Upper lobe of left lung (tissue), 6 donors: ENCODE results near the gene LPGAT1. TPM values are rescaled to one million over a fixed set of nuclear protein-coding genes. Genes with fewer than 3 reads are reported as not detected.
"Not testable (repeated sequence)": the region's sequence is repeated elsewhere in the genome, so short reads cannot be mapped to it uniquely, and the experiment has no call there.

Source experiments
- ATAC-seq, 2 donors: fragments of 200-7000 bp; cut with Tn5 transposase; one replicate each; pipeline ENCODE4 v1.9.1; 2022; ENCODE audit warnings: mild to moderate bottlenecking in 2 of 2, moderate library complexity in 2 of 2; ENCODE audit not compliant: low FRiP score in 2 of 2
- DNase-seq, 2 donors: peaks; one replicate each; pipeline ENCODE4 v3.0.0-alpha.2; 2019 to 2020
- H3K27ac ChIP-seq, 4 donors: fragments of 200-600 bp; sonication (generic); one replicate each; pipeline ENCODE4 v1.5.1; 2016 to 2019
- H3K27me3 ChIP-seq, 4 donors: fragments of 200-600 bp; sonication (generic); one replicate each; pipeline ENCODE4 v1.5.1; 2017 to 2019
- H3K36me3 ChIP-seq, 4 donors: fragments of 200-600 bp; sonication (generic); one replicate each; pipeline ENCODE4 v1.5.1; 2016 to 2019
- H3K4me1 ChIP-seq, 4 donors: fragments of 200-600 bp; sonication (generic); one replicate each; pipeline ENCODE4 v1.5.1; 2018 to 2019
- H3K4me3 ChIP-seq, 4 donors: fragments of 200-600 bp; sonication (generic); one replicate each; pipeline ENCODE4 v1.5.1; 2017 to 2019; ENCODE audit warnings: mild to moderate bottlenecking in 2 of 4, moderate library complexity in 1 of 4
- H3K9me3 ChIP-seq, 4 donors: fragments of 200-600 bp; sonication (generic); one replicate each; pipeline ENCODE4 v1.5.1; 2018 to 2019
- CTCF ChIP-seq, 6 experiments: fragments of 450-650 bp in 4 of 6; fragments of 200-600 bp in 2 of 6; sonication (generic) in 2 of 6; IDR thresholded peaks; one replicate each; pipeline ENCODE4 v1.5.1; 2016 to 2019; ENCODE audit warnings: antibody characterized with exemption in 6 of 6
- EP300 ChIP-seq, 4 donors: sonication (generic); formaldehyde crosslinking; IDR thresholded peaks; one replicate each; pipeline ENCODE4 v1.5.1; 2017; ENCODE audit warnings: antibody characterized with exemption in 4 of 4, control low read depth in 2 of 4
- POLR2A ChIP-seq, 4 donors: fragments of 450-650 bp; IDR thresholded peaks; one replicate each; pipeline ENCODE4 v1.5.1; 2016 to 2017; ENCODE audit warnings: antibody characterized with exemption in 4 of 4, mild to moderate bottlenecking in 2 of 4
- POLR2AphosphoS5 ChIP-seq, 2 donors: sonication (generic); formaldehyde crosslinking; IDR thresholded peaks; one replicate each; pipeline ENCODE4 v1.5.1; 2017; ENCODE audit warnings: antibody characterized with exemption in 2 of 2
- WGBS, 2 donors: methylation state at CpG; one replicate each; pipeline ENCODE4 v1.1.5; 2017 to 2018; 5-methylcytosine and 5-hydroxymethylcytosine counted together
- small RNA-seq, 4 donors: library from RNA; depleted of rRNA; stranded (forward); fragments of <200 nt; gene quantifications; one replicate each; pipeline ENCODE3, GENCODE V24; 2016
- total RNA-seq, 6 donors: library from RNA; depleted of rRNA in 4 of 6; stranded (reverse); fragments of >200 nt in 4 of 6; gene quantifications; one replicate each; pipeline versions ENCODE4 v1.1.0 to v1.2.1, GENCODE V29; 2016 to 2021
- donor health status: DM: no; HTN: no; CAD: no; lungs with moderate emphysema.
- donor health status: DM: no; HTN: yes; CAD: no; lungs with severe emphysema.

Gene LPGAT1
- total RNA-seq, 6 donors from 2014 or later, result 21.0 to 47.8 (median 33.1) TPM

DNA sequence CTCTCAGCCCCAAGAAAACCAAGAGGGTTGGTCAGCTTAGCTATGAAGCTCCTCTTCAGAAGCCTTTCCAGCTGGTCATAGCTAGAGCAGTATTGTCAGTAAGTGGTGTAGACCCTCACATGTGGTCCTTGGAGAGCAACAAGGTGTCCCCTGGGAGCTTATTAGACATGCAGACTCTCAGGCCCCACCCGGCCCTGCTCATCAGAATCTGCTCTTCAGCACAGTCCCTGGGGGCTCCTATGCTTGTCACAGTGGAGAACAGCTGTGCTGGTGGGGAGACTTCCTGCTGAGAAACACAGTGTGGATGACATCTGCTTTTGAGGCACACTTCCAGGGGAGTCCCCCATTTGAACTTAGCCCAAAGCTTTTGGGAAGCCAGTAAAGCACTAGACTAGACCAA lies 133.2 kb downstream of the LPGAT1 start:
- ATAC-seq (no peak), DNase-seq (no peak)
- TF ChIP-seq CTCF (IDR thresholded peaks at IDR 0.05), result no peak
- TF ChIP-seq EP300 (IDR thresholded peaks at IDR 0.05), result no peak
- TF ChIP-seq POLR2AphosphoS5 (IDR thresholded peaks at IDR 0.05), result no peak
- no peak for TF ChIP-seq POLR2A (IDR thresholded peaks at IDR 0.05)
- Histone ChIP-seq H3K4me3 (no peak overlapping the region), H3K36me3 (no peaks in the 10 kb centered on the region), H3K27ac (no peak overlapping the region), H3K27me3 (no peaks in the 10 kb centered on the region), H3K9me3 (no peaks in the 10 kb centered on the region), H3K4me1 (peaks cover 0 to 10% (median 7%) of the 10 kb centered on the region in 4 donors)
- WGBS, 2 donors, result 73% methylated on average over 1 of the region's 1 CpG; no CpG with 5 or more reads in 1 of the 2 donors

DNA sequence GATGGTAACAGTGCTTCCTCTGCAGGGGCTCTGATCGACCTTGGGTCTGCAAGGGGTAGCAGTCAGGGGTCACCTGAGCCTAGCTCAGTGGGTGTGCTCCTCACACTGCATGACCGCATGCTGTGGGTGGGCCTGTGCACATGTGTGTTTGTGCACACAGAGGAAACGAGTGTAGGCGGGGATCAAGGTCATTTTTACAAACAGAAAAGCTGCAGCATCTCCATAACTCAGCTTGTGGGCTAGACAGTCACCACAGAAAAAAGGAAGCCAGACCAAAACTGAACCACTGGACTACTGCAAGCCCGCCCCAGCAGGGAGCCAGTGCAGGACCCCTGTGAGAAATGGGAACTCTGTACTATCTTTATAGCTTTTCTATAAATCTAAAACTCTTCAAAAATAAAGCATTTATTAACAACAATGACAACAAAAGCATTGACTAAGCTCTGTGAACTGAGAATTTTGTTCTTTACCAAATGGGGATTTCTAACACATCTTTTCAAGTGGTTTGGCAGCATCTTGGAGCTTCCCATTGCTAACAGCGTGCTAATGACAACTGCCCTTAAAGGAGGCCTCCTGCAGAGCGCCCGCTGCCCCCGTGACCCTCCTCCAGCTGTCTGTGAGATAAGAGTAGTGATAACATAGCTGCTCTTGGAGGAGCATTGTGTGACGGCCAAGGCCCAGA lies 135.3 kb downstream of the LPGAT1 start:
- Histone ChIP-seq H3K27me3 (no peaks in the 10 kb centered on the region), H3K36me3 (no peaks in the 10 kb centered on the region), H3K4me3 (no peak overlapping the region), H3K27ac (no peak overlapping the region), H3K4me1 (peaks cover 0 to 10% (median 7%) of the 10 kb centered on the region in 4 donors), H3K9me3 (no peaks in the 10 kb centered on the region)
- ATAC-seq (peak in 1 of 2 donors; percentile 31), DNase-seq (no peak)
- 67 to 82% methylated on average over 9 to 10 of the region's 10 CpGs for WGBS, 2 donors
- TF ChIP-seq POLR2A (IDR thresholded peaks at IDR 0.05) (no peak), CTCF (IDR thresholded peaks at IDR 0.05) (no peak), EP300 (IDR thresholded peaks at IDR 0.05) (no peak), POLR2AphosphoS5 (IDR thresholded peaks at IDR 0.05) (no peak)

DNA sequence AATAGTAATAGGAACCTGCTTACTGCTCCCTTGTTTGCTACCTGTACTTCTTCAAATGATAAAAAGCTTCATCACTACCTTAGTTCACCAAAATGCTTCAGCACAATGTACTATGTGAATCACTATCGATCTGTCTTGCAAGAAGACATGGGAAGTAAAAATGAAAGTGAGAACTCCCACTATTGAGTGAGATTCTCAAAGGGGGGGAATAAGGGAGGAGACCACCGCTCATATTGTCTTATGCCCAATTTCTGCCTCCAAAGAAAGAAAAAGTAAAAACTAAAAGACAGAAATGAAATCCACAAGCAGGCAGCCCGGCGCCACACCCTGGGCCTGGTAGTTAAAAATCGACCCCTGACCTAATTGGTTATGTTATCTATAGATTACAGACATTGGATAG lies 136.7 kb downstream of the LPGAT1 start:
- H3K36me3 ChIP-seq, H3K27ac ChIP-seq, H3K27me3 ChIP-seq, H3K4me1 ChIP-seq, ATAC-seq, H3K9me3 ChIP-seq, H3K4me3 ChIP-seq, DNase-seq: not testable (repeated sequence)
- 93 to 94% methylated on average over 5 of the region's 5 CpGs for WGBS, 2 donors

Small RNAs within 50 kb of the gene (small RNA-seq; reads per million reads assigned to genes)
- 0 reads per million in 4 donors for gene RF00019
- gene RN7SL344P, result 0 reads per million in 4 donors

Other genes starting within 250 kb of the LPGAT1 start
- 1 to 10 TPM in 3 of 6 donors, under 1 TPM in 2, not detected in 1; 0.33 to 1.8 (median 1.2) TPM for gene NEK2, start 155.1 kb downstream of the LPGAT1 start, total RNA-seq
- gene INTS7, start 204.8 kb upstream of the LPGAT1 start, total RNA-seq, result 10 to 100 TPM in 5 of 6 donors, 1 to 10 TPM in 1; 8.3 to 16.7 (median 14.6) TPM
- gene DTL, start 205.0 kb upstream of the LPGAT1 start, total RNA-seq, result 1 to 10 TPM in 5 of 6 donors, under 1 TPM in 1; 0.92 to 5.9 (median 2.2) TPM